GM23338 (cell line): ENCODE results near the gene MAPK7.

ENCODE experiments used
- CREB1 ChIP-seq: fragments of 250-450 bp; sonication (Bioruptor Pico); IDR thresholded peaks from 2 replicates; pipeline ENCODE4 v1.5.0; 2020; ENCODE audit warnings: low read depth, mild to moderate bottlenecking, moderate library complexity
- ETS1 ChIP-seq: IDR thresholded peaks from 2 replicates; pipeline ENCODE4 v1.6.1; 2016; ENCODE audit warnings: antibody characterized with exemption
- EZH2 ChIP-seq: fragments of 200-600 bp; sonication (generic); IDR thresholded peaks from one replicate; pipeline ENCODE4 v1.8.0; 2017; ENCODE audit warnings: antibody characterized with exemption, mild to moderate bottlenecking, low read depth; ENCODE audit not compliant: unreplicated experiment
- EZH2phosphoT487 ChIP-seq: fragments of 200-600 bp; sonication (generic); IDR thresholded peaks from one replicate; pipeline ENCODE4 v1.8.1; 2018; ENCODE audit warnings: antibody characterized with exemption; ENCODE audit not compliant: unreplicated experiment
- POLR2AphosphoS5 ChIP-seq: IDR thresholded peaks from 2 replicates; pipeline ENCODE4 v1.6.1; 2016; ENCODE audit warnings: antibody characterized with exemption, low read depth
- STAT1 ChIP-seq: IDR thresholded peaks from one replicate; pipeline ENCODE4 v1.6.1; 2016; ENCODE audit warnings: antibody characterized with exemption; ENCODE audit not compliant: unreplicated experiment
- ZNF331 ChIP-seq: fragments of 250-450 bp; sonication (Bioruptor Pico); IDR thresholded peaks from 2 replicates; pipeline ENCODE4 v1.5.0; 2020; ENCODE audit warnings: low read depth, mild to moderate bottlenecking, moderate library complexity
- ZNF462 ChIP-seq: fragments of 250-450 bp; sonication (Bioruptor Pico); IDR thresholded peaks from 2 replicates; pipeline ENCODE4 v1.5.0; 2020; ENCODE audit warnings: mild to moderate bottlenecking, moderate library complexity
- TF ChIP-seq, protein P1 (sequence below), 2 experiments: fragments of 200-600 bp in 1 of 2; sonication (generic) in 1 of 2; conservative IDR thresholded peaks; 2 replicates each; pipeline versions ENCODE4 v1.5.1 to v1.6.1; 2016 to 2017; ENCODE audit warnings: antibody characterized with exemption in 2 of 2, low read depth in 2 of 2, mild to moderate bottlenecking in 2 of 2, moderate library complexity in 1 of 2
- TF ChIP-seq, protein P2 (sequence below): IDR thresholded peaks from one replicate; pipeline ENCODE4 v1.6.1; 2018; ENCODE audit warnings: antibody characterized with exemption; ENCODE audit not compliant: unreplicated experiment

GRCh38 chr17:19379361-19380065 is 1.2 kb downstream of the MAPK7 start:
- TF ChIP-seq, protein P1, sequence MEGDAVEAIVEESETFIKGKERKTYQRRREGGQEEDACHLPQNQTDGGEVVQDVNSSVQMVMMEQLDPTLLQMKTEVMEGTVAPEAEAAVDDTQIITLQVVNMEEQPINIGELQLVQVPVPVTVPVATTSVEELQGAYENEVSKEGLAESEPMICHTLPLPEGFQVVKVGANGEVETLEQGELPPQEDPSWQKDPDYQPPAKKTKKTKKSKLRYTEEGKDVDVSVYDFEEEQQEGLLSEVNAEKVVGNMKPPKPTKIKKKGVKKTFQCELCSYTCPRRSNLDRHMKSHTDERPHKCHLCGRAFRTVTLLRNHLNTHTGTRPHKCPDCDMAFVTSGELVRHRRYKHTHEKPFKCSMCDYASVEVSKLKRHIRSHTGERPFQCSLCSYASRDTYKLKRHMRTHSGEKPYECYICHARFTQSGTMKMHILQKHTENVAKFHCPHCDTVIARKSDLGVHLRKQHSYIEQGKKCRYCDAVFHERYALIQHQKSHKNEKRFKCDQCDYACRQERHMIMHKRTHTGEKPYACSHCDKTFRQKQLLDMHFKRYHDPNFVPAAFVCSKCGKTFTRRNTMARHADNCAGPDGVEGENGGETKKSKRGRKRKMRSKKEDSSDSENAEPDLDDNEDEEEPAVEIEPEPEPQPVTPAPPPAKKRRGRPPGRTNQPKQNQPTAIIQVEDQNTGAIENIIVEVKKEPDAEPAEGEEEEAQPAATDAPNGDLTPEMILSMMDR (conservative IDR thresholded peaks at IDR 0.05; ENCODE audit: low read depth in 2 of 2), result no peak
- TF ChIP-seq POLR2AphosphoS5 (no peak), EZH2 (no peak), EZH2phosphoT487 (no peak), ZNF331 (CRISPR knock-in tag) (no peak), CREB1 (CRISPR knock-in tag) (no peak), ETS1 (no peak), STAT1 (no peak), ZNF462 (CRISPR knock-in tag) (no peak)
- TF ChIP-seq, protein P2, sequence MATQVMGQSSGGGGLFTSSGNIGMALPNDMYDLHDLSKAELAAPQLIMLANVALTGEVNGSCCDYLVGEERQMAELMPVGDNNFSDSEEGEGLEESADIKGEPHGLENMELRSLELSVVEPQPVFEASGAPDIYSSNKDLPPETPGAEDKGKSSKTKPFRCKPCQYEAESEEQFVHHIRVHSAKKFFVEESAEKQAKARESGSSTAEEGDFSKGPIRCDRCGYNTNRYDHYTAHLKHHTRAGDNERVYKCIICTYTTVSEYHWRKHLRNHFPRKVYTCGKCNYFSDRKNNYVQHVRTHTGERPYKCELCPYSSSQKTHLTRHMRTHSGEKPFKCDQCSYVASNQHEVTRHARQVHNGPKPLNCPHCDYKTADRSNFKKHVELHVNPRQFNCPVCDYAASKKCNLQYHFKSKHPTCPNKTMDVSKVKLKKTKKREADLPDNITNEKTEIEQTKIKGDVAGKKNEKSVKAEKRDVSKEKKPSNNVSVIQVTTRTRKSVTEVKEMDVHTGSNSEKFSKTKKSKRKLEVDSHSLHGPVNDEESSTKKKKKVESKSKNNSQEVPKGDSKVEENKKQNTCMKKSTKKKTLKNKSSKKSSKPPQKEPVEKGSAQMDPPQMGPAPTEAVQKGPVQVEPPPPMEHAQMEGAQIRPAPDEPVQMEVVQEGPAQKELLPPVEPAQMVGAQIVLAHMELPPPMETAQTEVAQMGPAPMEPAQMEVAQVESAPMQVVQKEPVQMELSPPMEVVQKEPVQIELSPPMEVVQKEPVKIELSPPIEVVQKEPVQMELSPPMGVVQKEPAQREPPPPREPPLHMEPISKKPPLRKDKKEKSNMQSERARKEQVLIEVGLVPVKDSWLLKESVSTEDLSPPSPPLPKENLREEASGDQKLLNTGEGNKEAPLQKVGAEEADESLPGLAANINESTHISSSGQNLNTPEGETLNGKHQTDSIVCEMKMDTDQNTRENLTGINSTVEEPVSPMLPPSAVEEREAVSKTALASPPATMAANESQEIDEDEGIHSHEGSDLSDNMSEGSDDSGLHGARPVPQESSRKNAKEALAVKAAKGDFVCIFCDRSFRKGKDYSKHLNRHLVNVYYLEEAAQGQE, result no peak
